ENCODE results near the gene RBMS3.

The RBMS3 gene

GRCh38 chr3:29731050-29731449 lies 450.2 kb downstream of the RBMS3 start:
- no peak for DNase-seq (ENCODE audit: low spot score)

GRCh38 chr3:29741231-29741630 lies 460.4 kb downstream of the RBMS3 start:
- no peak for DNase-seq (ENCODE audit: low spot score)

GRCh38 chr3:29745232-29745870 lies 464.5 kb downstream of the RBMS3 start:
- no peak for DNase-seq (ENCODE audit: low spot score)

GRCh38 chr3:29746163-29746760 lies 465.4 kb downstream of the RBMS3 start:
- DNase-seq (ENCODE audit: low spot score), result peak; percentile 8

- no peak for DNase-seq (ENCODE audit: low spot score)
These were observed 467.1 kb downstream of the RBMS3 start for GRCh38 chr3:29747991-29748390.

GRCh38 chr3:29751647-29752314 lies 470.9 kb downstream of the RBMS3 start:
- no peak for DNase-seq (ENCODE audit: low spot score)

- no peak for DNase-seq (ENCODE audit: low spot score)
These were observed 473.5 kb downstream of the RBMS3 start for GRCh38 chr3:29754346-29754745.

- no peak for DNase-seq (ENCODE audit: low spot score)
These were observed 474.5 kb downstream of the RBMS3 start for GRCh38 chr3:29755416-29755815.

GRCh38 chr3:29757054-29757777 lies 476.3 kb downstream of the RBMS3 start:
- DNase-seq (ENCODE audit: low spot score), result peak; percentile 11

- DNase-seq (ENCODE audit: low spot score), result no peak
These were observed 477.2 kb downstream of the RBMS3 start for GRCh38 chr3:29758108-29758433.

GRCh38 chr3:29758434-29759322 lies 477.8 kb downstream of the RBMS3 start:
- no peak for DNase-seq (ENCODE audit: low spot score)

- peak; percentile 5 for DNase-seq (ENCODE audit: low spot score)
These were observed 478.7 kb downstream of the RBMS3 start for GRCh38 chr3:29759411-29760225.

GRCh38 chr3:29760226-29760685 lies 479.4 kb downstream of the RBMS3 start:
- no peak for DNase-seq (ENCODE audit: low spot score)

- DNase-seq (ENCODE audit: low spot score), result no peak
These were observed 480.6 kb downstream of the RBMS3 start for GRCh38 chr3:29761517-29761916.

- DNase-seq (ENCODE audit: low spot score), result no peak
These were observed 482.2 kb downstream of the RBMS3 start for GRCh38 chr3:29763115-29763514.

GRCh38 chr3:29764041-29764440 lies 483.2 kb downstream of the RBMS3 start:
- no peak for DNase-seq (ENCODE audit: low spot score)

GRCh38 chr3:29764603-29765254 lies 483.9 kb downstream of the RBMS3 start:
- no peak for DNase-seq (ENCODE audit: low spot score)

GRCh38 chr3:29771602-29772001 lies 490.7 kb downstream of the RBMS3 start:
- DNase-seq (ENCODE audit: low spot score), result no peak

GRCh38 chr3:29772436-29772835 lies 491.6 kb downstream of the RBMS3 start:
- DNase-seq (ENCODE audit: low spot score), result no peak

- DNase-seq (ENCODE audit: low spot score), result peak; percentile 19
These were observed 492.6 kb downstream of the RBMS3 start for GRCh38 chr3:29773481-29773880.
